GM12892 (cell line): ENCODE measurements around the gene DHX34.
"Not testable (repeated sequence)": the region's sequence is repeated elsewhere in the genome, so short reads cannot be mapped to it uniquely, and the experiment has no call there.

Source experiments
- DNase-seq: peaks from one replicate; pipeline ENCODE4 v3.0.0; 2011; ENCODE audit not compliant: insufficient read length
- FAIRE-seq: peaks from 2 replicates; lab custom pipeline; 2011; peaks lifted over from hg19 to GRCh38; lab: Jason Lieb, UNC
- POLR2A ChIP-seq: IDR thresholded peaks from 2 replicates; pipeline ENCODE4 v1.6.1; 2011; ENCODE audit warnings: low read depth, low read length, control low read depth
- POLR2AphosphoS5 ChIP-seq: IDR thresholded peaks from 2 replicates; pipeline ENCODE4 v1.6.1; 2011; ENCODE audit warnings: low read depth, low read length, control low read depth
- TAF1 ChIP-seq: IDR thresholded peaks from 2 replicates; pipeline ENCODE4 v1.6.1; 2011; ENCODE audit warnings: low read depth, mild to moderate bottlenecking, control low read depth, low read length, borderline replicate concordance

DHX34 gene

DNA sequence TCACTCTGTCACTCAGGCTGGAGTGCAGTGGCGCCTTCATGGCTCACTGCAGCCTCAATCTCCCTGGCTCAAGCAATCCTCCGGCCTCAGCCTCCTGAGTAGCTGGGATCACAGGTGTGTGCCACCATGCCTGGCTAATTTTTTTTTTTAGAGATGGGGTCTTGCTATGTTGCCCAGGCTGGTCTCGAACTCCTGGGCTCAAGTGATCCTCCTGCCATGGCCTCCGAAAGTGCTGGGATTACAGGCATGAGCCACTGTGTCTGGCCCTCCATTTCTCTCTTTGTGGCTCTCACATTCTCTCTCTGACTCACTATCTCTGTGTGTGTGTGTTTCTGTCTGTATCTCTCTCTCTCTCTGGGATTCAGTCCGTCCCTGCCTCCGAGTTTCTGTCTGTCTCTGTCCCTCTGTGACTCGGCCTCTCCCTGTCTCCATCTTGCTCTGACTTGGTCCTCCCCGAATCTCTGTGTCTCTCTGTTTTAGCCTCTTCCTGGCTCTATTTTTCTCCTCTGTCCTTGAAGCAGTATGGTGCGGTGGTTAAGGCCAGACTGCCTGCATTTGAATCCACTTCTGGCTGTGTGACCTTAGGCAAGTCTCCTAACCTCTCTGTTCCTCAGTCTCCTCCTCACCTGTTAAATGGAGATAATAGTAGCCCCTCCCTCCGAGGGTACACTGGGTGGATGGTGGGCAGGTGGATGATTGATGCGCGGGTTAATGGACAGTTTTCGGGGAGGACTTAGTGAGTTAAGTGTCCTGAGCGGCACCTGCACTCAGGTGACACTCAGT is 59.2 kb downstream of the DHX34 start:
- no peak for DNase-seq
- TF ChIP-seq POLR2A = no peak
- no peak for TF ChIP-seq POLR2AphosphoS5
- no peak for TF ChIP-seq TAF1
- no peak for FAIRE-seq

DNA sequence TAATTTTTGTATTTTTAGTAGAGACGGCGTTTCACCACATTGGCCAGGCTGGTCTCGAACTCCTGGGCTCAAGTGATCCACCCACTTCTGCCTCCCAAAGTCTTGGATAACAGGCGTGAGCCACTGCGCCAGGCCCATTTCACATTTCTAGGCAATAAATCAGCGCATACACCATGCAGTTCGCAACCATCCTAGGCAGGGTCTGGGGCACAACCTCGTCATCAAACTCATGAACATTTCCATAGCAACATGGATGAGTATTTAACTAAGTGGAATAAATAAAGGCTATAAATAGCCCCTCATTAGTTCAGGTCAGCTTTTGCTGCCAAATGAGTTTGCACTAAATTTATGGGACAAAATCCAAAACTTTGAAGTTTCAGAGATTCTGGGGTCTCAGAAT is 62.0 kb downstream of the DHX34 start:
- TF ChIP-seq POLR2A = no peak
- FAIRE-seq (no peak), DNase-seq (no peak)

DNA sequence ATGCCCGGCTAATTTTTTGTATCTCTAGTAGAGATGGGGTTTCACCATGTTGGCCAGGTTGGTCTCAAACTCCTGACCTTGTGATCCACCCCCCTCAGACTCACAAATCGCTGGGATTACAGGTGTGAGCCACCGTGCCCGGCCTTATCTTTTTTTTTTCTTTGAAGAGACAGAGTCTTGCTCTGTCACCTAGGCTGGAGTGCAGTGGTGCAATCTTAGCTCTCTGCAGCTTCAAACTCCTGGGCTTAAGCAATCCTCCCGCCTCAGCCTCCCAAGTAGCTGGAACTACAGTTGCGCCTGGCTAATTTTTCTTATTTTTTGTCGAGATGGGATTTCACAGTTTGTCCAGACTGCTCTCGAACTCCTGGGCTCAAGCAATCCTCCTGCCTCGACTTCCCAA is 62.6 kb downstream of the DHX34 start:
- not testable (repeated sequence) for DNase-seq, FAIRE-seq

DNA sequence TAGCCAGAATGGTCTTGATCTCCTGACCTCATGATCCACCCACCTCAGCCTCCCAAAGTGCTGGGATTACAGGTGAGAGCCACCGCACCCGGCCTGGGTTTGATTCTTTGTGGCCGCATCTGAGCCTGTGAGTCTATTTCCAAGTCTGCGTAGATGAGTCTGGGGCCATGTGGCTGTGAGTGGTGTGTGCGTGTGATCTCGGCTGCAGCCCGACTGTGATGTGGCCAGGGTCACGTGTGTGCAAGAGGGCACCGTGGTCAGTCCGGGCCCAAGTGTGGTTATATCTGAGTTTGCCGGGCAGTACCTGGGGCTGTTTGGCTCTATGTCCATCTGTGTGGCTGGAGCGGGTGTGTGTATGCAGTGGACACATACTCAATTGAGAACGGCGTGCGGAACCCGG is 64.8 kb downstream of the DHX34 start:
- DNase-seq (no peak), FAIRE-seq (no peak)
- TF ChIP-seq TAF1 (no peak), POLR2A (no peak), POLR2AphosphoS5 (no peak)

DNA sequence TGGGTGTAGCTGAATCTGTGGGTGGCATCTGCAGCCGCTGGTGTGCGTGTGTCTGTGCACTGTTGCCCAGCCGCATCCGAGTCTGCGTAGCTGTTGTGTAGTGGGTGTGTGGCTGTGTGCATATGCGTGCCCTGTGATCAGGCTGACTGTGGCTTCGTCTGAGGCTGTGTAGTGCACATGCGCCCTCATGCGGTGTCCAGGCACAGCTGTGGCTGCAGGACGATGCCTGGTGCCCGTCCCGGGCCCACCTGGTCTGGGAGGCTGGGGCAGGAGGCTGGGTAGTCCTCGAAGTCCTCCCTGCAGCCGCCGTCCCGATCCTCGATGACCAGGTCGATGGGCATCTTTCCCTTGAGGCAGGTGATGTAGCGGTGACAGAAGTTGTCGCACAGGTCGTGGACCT is 65.4 kb downstream of the DHX34 start:
- TF ChIP-seq POLR2AphosphoS5 = no peak
- no peak for TF ChIP-seq POLR2A
- TF ChIP-seq TAF1 = no peak
- no peak for FAIRE-seq
- DNase-seq = no peak

DNA sequence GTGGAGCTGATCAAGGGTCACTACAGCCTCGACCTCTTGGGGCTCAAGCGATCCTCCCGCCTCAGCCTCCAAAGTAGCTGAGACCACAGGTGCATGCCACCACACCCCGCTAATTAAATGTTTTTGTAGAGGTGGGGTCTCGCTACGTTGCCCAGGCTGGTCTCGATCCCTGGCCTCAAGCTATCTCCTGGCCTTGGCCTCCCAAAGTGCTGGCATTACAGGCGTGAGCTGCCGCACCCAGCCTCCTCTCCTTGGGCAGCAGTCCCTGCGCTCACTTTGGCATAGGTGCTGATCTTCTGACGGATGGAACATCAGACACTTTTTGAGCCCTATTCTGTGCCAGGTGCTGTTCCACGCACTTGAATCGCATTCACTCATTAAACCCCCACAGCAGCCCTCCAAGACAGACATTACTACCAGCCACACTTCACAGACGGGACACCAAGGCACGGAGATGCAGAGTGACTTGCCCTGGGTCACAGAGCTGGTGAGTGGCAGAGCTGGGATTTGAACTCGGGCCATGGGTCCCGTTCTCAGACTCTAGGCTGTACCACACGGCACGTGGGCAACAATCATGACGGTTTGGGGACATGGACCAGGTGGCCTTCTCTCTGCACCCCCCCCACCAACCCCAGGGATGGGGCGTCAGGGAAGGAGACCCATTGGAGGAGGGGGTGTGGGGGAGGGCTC is 67.0 kb downstream of the DHX34 start:
- TF ChIP-seq POLR2AphosphoS5 = no peak
- no peak for TF ChIP-seq TAF1
- no peak for TF ChIP-seq POLR2A
- no peak for FAIRE-seq
- no peak for DNase-seq

DNA sequence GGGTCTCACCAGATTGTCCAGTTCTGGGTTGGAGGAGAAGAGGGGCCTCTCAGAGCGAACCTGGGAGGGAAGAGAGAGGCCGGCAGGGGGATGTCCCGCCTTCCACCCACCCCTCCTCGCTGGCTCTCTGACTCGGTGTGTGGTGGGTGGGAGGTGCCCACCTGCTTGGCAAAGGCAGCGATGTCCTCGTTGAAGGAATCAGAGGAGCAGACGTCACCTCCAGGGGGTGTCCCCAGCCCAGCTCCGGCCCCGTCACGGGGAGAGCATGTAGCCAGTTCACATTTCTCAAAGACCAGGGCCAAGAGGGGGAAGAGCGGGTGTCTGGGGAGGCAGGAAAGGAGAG is 67.5 kb downstream of the DHX34 start:
- no peak for DNase-seq
- FAIRE-seq = no peak
- TF ChIP-seq POLR2AphosphoS5 (no peak), TAF1 (no peak), POLR2A (no peak)

DNA sequence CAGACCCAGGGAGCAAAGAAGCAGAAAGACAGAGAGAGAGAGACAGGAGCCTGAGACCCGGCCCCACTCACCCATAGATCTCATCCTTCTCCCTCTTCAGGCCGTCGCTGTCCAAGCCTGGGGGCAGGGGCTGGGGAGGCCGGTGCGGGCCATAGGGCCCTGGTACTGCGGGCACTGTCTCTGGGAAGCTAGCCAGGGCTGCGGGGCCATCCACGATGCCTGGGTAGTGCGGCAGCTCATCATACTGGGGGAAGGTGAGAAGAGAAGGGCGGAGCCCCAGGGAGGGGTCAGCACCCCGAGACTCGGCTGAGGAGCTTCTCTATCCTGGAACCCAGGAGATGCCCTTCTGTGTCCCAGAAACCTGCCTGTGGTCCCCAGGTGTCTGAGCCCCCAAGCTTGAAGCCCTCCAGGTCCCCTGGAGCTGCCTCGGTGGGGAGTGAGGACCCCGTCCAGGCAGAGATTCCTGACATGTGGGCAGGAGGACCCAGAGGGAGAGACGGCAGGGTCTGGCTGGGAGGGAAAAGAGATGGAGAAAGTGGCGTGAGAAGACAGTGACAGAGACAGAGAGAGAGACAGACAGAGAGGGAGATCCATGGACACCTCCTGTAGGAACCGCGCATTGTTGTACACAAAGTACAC is 68.1 kb downstream of the DHX34 start:
- DNase-seq (no peak), FAIRE-seq (no peak)
- TF ChIP-seq TAF1 (no peak), POLR2A (no peak), POLR2AphosphoS5 (no peak)

DNA sequence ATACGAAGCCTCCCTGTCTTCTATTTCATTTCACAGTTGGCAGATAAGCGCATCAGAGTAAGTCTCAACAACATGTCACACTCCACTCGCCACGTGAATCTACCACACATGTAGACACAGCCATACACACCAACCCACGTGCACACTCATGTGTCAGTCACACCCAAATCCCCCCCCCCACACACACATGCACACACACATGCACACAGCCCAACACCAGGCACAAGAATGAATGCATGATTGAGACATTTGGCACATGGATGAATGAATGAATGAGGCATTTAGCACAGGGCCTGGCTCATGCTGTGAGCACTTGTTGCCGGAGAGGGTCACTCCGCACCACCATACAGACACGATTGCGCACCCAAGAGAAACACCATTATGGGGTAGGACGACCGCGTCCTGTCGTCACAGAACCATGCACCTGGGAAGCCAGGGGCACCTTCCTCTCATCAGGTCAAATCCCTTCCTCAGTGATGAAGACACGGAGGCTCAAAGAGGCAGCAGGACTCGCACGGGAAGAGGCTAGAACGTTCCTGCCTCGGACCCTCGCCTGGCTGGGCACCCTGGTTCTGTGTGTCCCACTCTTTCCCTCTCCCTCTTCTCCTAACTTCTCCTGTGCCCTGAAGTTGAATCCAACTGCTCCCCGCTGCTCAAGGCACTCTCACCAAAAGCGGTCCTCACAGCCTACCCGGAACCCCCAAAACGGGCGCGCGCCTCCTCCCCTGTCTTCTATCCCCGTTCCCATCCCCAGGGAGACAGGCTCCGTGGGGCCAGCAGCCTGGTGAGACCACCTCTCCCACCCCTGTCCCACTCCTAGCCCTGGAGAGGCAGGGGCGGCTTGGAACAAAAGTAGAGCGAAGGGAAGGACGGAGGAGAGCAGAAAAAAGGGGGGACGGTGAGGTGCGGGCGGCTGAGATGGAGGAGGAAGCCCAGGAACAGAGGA is 68.9 kb downstream of the DHX34 start:
- no peak for DNase-seq
- FAIRE-seq = no peak

DNA sequence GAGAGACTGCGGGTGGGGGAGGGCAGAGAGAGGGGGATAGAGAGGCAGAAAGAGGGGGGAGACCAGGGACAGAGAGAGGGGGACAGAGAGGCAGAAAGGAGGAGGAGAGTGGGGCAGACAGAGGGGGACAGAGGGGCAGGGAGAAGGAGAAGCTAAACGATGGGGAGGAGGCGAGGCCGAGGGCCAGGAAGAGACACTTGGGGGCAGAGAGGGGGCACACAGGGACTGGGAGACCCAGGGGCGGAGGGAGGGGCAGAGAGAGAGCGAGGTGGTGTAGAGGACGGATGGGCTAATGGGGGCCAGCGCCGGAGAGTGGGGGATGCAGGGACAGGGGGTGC is 69.5 kb downstream of the DHX34 start:
- no peak for FAIRE-seq
- TF ChIP-seq POLR2AphosphoS5 (no peak), POLR2A (no peak), TAF1 (no peak)
- no peak for DNase-seq

More for the DNA sequence above, 68.9 kb downstream of the DHX34 start:
- TF ChIP-seq POLR2A (no peak), TAF1 (no peak), POLR2AphosphoS5 (no peak)
